NCI-H2081 treated with DMSO at 0.1 percent for 48 hours (cell line): Measurements from ENCODE around the gene PDCD10.

ENCODE experiments used
- DNase-seq: peaks from one replicate; lab custom pipeline; 2025; lab: John Stamatoyannopoulos, UW

PDCD10 gene

GRCh38 chr3:167673221-167673620 is 61.5 kb downstream of the PDCD10 start:
- no peak for DNase-seq

- DNase-seq: no peak
Observed at GRCh38 chr3:167671878-167672427, 62.7 kb downstream of the PDCD10 start.

GRCh38 chr3:167669699-167670098 is 65.0 kb downstream of the PDCD10 start:
- no peak for DNase-seq

GRCh38 chr3:167668651-167669050 is 66.0 kb downstream of the PDCD10 start:
- no peak for DNase-seq

- no peak for DNase-seq
Observed at GRCh38 chr3:167666563-167666962, 68.1 kb downstream of the PDCD10 start.

- DNase-seq: no peak
Observed at GRCh38 chr3:167662919-167663400, 71.7 kb downstream of the PDCD10 start.

- no peak for DNase-seq
Observed at GRCh38 chr3:167657684-167658225, 76.9 kb downstream of the PDCD10 start.

- DNase-seq: no peak
Observed at GRCh38 chr3:167656821-167657220, 77.9 kb downstream of the PDCD10 start.

GRCh38 chr3:167653760-167654159 is 80.9 kb downstream of the PDCD10 start, which contains the start of gene WDR49:
Gene WDR49, minus strand, starts transcription at chr3:167653942. Its CDS starts 517 bp downstream, at chr3:167653425.
- DNase-seq: no peak

- no peak for DNase-seq
Observed at GRCh38 chr3:167653155-167653554, 81.5 kb downstream of the PDCD10 start.

- no peak for DNase-seq
Observed at GRCh38 chr3:167651826-167652225, 82.9 kb downstream of the PDCD10 start.

- no peak for DNase-seq
Observed at GRCh38 chr3:167650459-167650858, 84.2 kb downstream of the PDCD10 start.

GRCh38 chr3:167649746-167650145 is 84.9 kb downstream of the PDCD10 start:
- DNase-seq: no peak

GRCh38 chr3:167644611-167645010 is 90.1 kb downstream of the PDCD10 start:
- DNase-seq: no peak
